SU-DHL-6 (cell line): Measurements from ENCODE around the gene TMPRSS9.

Experiments
- EZH2phosphoT487 ChIP-seq: fragments of 200-600 bp; sonication (generic), shearing (Covaris generic); conservative IDR thresholded peaks from 2 replicates; pipeline ENCODE4 v1.6.1; 2018; ENCODE audit warnings: mild to moderate bottlenecking, antibody characterized with exemption, low read length, moderate library complexity, mixed read lengths
- TF ChIP-seq, protein P1 (sequence below): fragments of 200-600 bp; sonication (generic); IDR thresholded peaks from one replicate; pipeline ENCODE4 v1.5.1; 2017; ENCODE audit warnings: antibody characterized with exemption, mild to moderate bottlenecking, low read length, moderate library complexity; ENCODE audit not compliant: insufficient read depth, poor library complexity, severe bottlenecking

GRCh38 chr19:2334986-2335846, 24.8 kb upstream of the TMPRSS9 start:
- TF ChIP-seq, protein P1, sequence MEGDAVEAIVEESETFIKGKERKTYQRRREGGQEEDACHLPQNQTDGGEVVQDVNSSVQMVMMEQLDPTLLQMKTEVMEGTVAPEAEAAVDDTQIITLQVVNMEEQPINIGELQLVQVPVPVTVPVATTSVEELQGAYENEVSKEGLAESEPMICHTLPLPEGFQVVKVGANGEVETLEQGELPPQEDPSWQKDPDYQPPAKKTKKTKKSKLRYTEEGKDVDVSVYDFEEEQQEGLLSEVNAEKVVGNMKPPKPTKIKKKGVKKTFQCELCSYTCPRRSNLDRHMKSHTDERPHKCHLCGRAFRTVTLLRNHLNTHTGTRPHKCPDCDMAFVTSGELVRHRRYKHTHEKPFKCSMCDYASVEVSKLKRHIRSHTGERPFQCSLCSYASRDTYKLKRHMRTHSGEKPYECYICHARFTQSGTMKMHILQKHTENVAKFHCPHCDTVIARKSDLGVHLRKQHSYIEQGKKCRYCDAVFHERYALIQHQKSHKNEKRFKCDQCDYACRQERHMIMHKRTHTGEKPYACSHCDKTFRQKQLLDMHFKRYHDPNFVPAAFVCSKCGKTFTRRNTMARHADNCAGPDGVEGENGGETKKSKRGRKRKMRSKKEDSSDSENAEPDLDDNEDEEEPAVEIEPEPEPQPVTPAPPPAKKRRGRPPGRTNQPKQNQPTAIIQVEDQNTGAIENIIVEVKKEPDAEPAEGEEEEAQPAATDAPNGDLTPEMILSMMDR, result no peak
- TF ChIP-seq EZH2phosphoT487, result no peak
